ENCODE measurements around the gene MBD2.
"Not testable (repeated sequence)": the region's sequence is repeated elsewhere in the genome, so short reads cannot be mapped to it uniquely, and the experiment has no call there.

MBD2 gene

GRCh38 chr18:54238173-54238936 lies 13.9 kb upstream of the MBD2 start:
- DNase-seq (ENCODE audit: low read depth in 3 of 3, low spot score in 1 of 3) = no peak

GRCh38 chr18:54235871-54236270 lies 11.4 kb upstream of the MBD2 start:
- no peak for DNase-seq (ENCODE audit: low read depth in 3 of 3, low spot score in 1 of 3)

- DNase-seq (ENCODE audit: low read depth in 3 of 3, low spot score in 1 of 3) = no peak
Observed at GRCh38 chr18:54233747-54234146, 9.3 kb upstream of the MBD2 start.

- DNase-seq (ENCODE audit: low read depth in 3 of 3, low spot score in 1 of 3) = no peak
Observed at GRCh38 chr18:54233228-54233625, 8.8 kb upstream of the MBD2 start.

GRCh38 chr18:54232485-54233227 lies 8.2 kb upstream of the MBD2 start:
- DNase-seq (ENCODE audit: low read depth in 3 of 3, low spot score in 1 of 3) = no peak

GRCh38 chr18:54229421-54230059 lies 5.1 kb upstream of the MBD2 start:
- no peak for DNase-seq (ENCODE audit: low read depth in 3 of 3, low spot score in 1 of 3)

- no peak for DNase-seq (ENCODE audit: low read depth in 3 of 3, low spot score in 1 of 3)
Observed at GRCh38 chr18:54228364-54228763, 3.9 kb upstream of the MBD2 start.

- peak in 1 of 3 donors; percentile 28 for DNase-seq (ENCODE audit: low read depth in 3 of 3, low spot score in 1 of 3)
Observed at GRCh38 chr18:54223568-54224241, 764 bp downstream of the MBD2 start.

- peak in 1 of 3 donors; percentile 5 for DNase-seq (ENCODE audit: low read depth in 3 of 3, low spot score in 1 of 3)
Observed at GRCh38 chr18:54222922-54223567, 1.4 kb downstream of the MBD2 start.

- DNase-seq (ENCODE audit: low read depth in 3 of 3, low spot score in 1 of 3) = no peak
Observed at GRCh38 chr18:54220406-54220805, 4.1 kb downstream of the MBD2 start.

GRCh38 chr18:54218803-54219202 lies 5.7 kb downstream of the MBD2 start:
- DNase-seq (ENCODE audit: low read depth in 3 of 3, low spot score in 1 of 3) = not testable (repeated sequence)

GRCh38 chr18:54218299-54218698 lies 6.2 kb downstream of the MBD2 start:
- DNase-seq (ENCODE audit: low read depth in 3 of 3, low spot score in 1 of 3) = no peak

GRCh38 chr18:54217624-54218023 lies 6.8 kb downstream of the MBD2 start:
- no peak for DNase-seq (ENCODE audit: low read depth in 3 of 3, low spot score in 1 of 3)

GRCh38 chr18:54215069-54215468 lies 9.4 kb downstream of the MBD2 start:
- no peak for DNase-seq (ENCODE audit: low read depth in 3 of 3, low spot score in 1 of 3)

GRCh38 chr18:54210463-54210862 lies 14.0 kb downstream of the MBD2 start:
- DNase-seq (ENCODE audit: low read depth in 3 of 3, low spot score in 1 of 3) = no peak

GRCh38 chr18:54209471-54210180 lies 14.8 kb downstream of the MBD2 start:
- DNase-seq (ENCODE audit: low read depth in 3 of 3, low spot score in 1 of 3) = no peak

GRCh38 chr18:54206447-54206846 lies 18.0 kb downstream of the MBD2 start:
- no peak for DNase-seq (ENCODE audit: low read depth in 3 of 3, low spot score in 1 of 3)

GRCh38 chr18:54205959-54206358 lies 18.5 kb downstream of the MBD2 start:
- DNase-seq (ENCODE audit: low read depth in 3 of 3, low spot score in 1 of 3) = no peak

- DNase-seq (ENCODE audit: low read depth in 3 of 3, low spot score in 1 of 3) = not testable (repeated sequence)
Observed at GRCh38 chr18:54205448-54205847, 19.0 kb downstream of the MBD2 start.

GRCh38 chr18:54204883-54205282 lies 19.6 kb downstream of the MBD2 start:
- no peak for DNase-seq (ENCODE audit: low read depth in 3 of 3, low spot score in 1 of 3)

All from stimulated activated CD4-positive, alpha-beta T cell treated with anti-CD3 and anti-CD28 coated beads, TNF-alpha, amount 100 ng/mL, for 1 hour (primary cell).